ENCODE results near the gene PCDHA12.
"Not testable (repeated sequence)": the region's sequence is repeated elsewhere in the genome, so short reads cannot be mapped to it uniquely, and the experiment has no call there.

The PCDHA12 gene, protein sequence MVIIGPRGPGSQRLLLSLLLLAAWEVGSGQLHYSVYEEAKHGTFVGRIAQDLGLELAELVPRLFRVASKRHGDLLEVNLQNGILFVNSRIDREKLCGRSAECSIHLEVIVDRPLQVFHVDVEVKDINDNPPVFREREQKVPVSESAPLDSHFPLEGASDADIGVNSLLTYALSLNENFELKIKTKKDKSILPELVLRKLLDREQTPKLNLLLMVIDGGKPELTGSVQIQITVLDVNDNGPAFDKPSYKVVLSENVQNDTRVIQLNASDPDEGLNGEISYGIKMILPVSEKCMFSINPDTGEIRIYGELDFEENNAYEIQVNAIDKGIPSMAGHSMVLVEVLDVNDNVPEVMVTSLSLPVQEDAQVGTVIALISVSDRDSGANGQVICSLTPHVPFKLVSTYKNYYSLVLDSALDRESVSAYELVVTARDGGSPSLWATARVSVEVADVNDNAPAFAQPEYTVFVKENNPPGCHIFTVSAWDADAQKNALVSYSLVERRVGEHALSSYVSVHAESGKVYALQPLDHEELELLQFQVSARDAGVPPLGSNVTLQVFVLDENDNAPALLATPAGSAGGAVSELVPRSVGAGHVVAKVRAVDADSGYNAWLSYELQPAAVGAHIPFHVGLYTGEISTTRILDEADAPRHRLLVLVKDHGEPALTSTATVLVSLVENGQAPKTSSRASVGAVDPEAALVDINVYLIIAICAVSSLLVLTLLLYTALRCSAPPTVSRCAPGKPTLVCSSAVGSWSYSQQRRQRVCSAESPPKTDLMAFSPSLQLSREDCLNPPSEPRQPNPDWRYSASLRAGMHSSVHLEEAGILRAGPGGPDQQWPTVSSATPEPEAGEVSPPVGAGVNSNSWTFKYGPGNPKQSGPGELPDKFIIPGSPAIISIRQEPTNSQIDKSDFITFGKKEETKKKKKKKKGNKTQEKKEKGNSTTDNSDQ

DNA sequence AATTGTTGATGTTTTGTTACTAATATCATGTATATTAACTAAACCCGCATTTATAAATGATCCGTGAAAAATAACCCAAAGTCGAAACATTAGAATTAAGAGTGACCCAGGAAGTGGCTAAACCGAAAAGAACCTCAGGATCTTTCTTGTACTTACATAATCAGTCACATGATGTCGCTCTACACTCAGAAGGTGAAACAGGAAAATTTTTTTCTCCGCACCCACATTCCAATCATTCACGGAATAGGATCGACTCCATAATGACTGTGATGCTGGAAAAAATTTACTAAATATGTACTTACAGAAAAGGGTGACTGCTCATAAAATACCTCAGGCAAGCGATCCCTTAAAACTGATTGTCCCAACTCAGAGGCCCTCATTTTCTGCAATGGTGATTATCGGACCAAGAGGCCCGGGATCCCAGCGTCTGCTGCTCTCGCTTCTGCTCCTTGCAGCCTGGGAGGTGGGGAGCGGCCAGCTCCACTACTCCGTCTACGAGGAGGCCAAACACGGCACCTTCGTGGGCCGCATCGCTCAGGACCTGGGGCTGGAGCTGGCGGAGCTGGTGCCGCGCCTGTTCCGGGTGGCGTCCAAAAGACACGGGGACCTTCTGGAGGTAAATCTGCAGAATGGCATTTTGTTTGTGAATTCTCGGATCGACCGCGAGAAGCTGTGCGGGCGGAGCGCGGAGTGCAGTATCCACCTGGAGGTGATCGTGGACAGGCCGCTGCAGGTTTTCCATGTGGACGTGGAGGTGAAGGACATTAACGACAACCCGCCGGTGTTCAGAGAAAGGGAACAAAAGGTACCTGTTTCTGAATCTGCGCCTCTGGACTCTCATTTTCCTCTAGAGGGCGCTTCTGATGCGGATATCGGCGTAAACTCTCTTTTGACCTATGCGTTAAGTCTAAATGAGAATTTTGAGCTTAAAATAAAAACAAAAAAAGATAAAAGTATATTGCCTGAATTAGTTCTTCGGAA, at the start of gene PCDHA12:
Gene PCDHA12 (plus strand): TSS at position 224 of the 981 bp plus-strand sequence. CDS start 165 bp downstream, at position 389.
- DNase-seq (ENCODE audit: low spot score): no peak

DNA sequence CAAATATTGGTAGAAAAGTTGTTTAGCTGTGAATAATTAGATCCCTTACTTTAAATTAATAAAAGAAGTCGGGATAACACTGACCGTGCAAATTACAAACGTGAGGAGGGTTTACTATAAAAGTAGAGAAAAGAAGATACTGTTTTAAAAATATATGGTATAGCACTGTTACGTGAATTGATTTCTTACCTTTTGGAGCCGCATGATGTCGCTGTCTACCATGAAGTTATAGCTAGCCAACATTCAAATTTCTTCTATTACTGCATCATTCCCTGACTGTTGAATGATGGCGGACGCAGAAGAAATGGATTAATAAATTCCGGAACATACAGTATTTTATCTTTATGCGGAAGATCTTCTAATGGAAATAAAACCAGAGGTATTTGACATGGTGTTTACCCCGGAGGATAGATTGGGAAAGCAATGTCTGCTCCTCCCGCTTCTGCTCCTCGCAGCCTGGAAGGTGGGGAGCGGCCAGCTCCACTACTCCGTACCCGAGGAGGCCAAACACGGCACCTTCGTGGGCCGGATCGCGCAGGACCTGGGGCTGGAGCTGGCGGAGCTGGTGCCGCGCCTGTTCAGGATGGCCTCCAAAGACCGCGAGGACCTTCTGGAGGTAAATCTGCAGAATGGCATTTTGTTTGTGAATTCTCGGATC, 47.3 kb upstream of the PCDHA12 start, which contains the start of gene PCDHA6:
Gene PCDHA6 (plus strand): TSS at position 257 of the 658 bp plus-strand sequence. CDS start 132 bp downstream, at position 389.
- no peak for DNase-seq (ENCODE audit: low spot score)

- DNase-seq (ENCODE audit: low spot score): no peak
These were observed 46.8 kb upstream of the PCDHA12 start for GRCh38 chr5:140828362-140828737.

DNA sequence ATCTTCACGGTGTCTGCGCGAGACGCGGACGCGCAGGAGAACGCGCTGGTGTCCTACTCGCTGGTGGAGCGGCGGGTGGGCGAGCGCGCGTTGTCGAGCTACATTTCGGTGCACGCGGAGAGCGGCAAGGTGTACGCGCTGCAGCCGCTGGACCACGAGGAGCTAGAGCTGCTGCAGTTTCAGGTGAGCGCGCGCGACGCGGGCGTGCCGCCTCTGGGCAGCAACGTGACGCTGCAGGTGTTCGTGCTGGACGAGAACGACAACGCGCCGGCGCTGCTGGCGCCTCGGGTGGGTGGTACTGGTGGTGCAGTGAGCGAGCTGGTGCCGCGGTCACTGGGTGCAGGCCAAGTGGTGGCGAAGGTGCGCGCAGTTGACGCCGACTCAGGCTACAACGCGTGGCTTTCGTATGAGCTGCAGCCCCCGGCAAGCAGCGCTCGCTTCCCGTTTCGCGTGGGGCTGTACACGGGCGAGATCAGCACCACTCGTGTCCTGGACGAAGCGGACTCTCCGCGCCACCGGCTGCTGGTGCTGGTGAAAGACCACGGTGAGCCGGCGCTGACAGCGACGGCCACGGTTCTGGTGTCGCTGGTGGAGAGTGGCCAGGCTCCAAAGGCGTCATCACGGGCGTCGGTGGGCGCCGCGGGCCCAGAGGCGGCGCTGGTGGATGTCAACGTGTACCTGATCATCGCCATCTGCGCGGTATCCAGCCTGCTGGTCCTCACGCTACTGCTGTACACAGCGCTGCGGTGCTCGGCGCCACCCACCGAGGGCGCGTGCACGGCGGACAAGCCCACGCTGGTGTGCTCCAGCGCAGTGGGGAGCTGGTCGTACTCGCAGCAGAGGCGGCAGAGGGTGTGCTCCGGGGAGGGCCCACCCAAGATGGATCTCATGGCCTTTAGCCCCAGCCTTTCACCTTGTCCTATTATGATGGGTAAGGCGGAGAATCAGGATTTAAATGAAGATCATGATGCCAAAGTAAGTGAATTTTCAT, 45.3 kb upstream of the PCDHA12 start:
- DNase-seq (ENCODE audit: low spot score): not testable (repeated sequence)

DNA sequence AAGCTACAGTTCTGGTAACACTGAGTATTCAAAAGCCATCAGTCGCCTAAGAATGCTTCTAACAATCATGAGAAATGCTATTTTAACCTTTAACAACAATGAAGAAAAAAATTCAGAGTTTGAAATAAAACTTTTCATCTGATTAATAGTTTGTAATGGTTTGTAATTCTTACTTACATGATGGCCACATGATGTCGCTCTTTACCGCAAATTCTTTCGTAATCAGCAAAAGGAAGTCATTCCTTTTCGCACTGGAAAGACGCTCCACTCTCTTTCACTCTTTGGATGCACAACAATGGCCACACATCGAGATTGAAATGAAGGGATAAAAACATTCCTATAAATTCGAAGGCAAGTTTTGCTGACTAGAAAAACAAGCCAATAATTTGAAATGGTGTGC, 41.1 kb upstream of the PCDHA12 start, which contains the start of gene PCDHA7:
Gene PCDHA7 (plus strand): TSS at position 277 of the 400 bp plus-strand sequence. CDS start 115 bp downstream, at position 392.
- DNase-seq (ENCODE audit: low spot score): no peak

DNA sequence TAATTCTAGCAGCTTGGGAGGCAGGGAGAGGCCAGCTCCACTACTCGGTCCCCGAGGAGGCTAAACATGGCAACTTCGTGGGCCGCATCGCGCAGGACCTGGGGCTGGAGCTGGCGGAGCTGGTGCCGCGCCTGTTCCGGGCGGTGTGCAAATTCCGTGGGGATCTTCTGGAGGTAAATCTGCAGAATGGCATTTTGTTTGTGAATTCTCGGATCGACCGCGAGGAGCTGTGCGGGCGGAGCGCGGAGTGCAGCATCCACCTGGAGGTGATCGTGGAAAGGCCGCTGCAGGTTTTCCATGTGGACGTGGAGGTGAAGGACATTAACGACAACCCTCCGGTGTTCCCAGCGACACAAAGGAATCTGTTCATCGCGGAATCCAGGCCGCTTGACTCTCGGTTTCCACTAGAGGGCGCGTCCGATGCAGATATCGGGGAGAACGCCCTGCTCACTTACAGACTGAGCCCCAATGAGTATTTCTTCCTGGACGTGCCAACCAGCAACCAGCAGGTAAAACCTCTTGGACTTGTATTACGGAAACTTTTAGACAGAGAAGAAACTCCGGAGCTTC, 40.6 kb upstream of the PCDHA12 start:
- DNase-seq (ENCODE audit: low spot score): not testable (repeated sequence)

GRCh38 chr5:140835622-140836510, 39.2 kb upstream of the PCDHA12 start:
- no peak for DNase-seq (ENCODE audit: low spot score)

DNA sequence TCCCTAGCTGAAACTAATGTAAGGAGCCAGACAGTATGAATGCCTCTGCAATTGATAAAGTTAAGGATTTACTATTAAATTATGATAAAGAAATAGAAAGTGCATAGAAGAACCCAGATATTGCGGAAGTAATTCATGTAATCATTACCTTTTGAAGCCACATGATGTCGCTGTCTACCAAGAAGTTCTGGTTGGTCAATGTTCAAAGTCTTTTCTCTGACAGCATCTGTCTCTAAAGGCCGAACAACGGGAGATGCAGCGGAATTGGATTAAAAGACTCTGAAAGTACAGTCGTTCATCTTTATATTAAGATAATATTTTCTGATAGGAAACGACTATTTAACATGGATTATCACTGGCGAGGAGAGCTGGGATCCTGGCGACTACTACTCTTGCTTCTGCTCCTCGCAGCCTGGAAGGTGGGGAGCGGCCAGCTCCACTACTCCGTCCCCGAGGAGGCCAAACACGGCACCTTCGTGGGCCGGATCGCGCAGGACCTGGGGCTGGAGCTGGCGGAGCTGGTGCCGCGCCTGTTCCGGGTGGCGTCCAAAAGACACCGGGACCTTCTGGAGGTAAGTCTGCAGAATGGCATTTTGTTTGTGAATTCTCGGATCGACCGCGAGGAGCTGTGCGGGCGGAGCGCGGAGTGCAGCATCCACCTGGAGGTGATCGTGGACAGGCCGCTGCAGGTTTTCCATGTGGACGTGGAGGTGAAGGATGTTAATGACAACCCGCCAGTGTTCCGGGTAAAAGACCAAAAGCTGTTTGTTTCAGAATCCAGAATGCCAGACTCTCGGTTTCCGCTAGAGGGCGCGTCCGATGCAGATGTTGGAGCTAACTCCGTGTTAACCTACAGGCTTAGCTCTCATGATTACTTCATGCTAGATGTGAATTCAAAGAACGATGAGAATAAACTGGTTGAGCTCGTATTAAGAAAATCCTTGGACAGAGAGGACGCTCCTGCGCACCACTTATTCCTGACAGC, 33.8 kb upstream of the PCDHA12 start, which contains the start of gene PCDHA8:
Gene PCDHA8 (plus strand): TSS at position 210 of the 985 bp plus-strand sequence. CDS start 135 bp downstream, at position 345.
- DNase-seq (ENCODE audit: low spot score): no peak

GRCh38 chr5:140842798-140843733, 32.0 kb upstream of the PCDHA12 start:
- DNase-seq (ENCODE audit: low spot score): no peak

- DNase-seq (ENCODE audit: low spot score): not testable (repeated sequence)
These were observed 26.7 kb upstream of the PCDHA12 start, which contains the start of gene PCDHA9 for GRCh38 chr5:140848139-140849102. PCDHA9 (plus strand) TSS chr5:140848382; CDS start chr5:140848496, 114 bp downstream.

- DNase-seq (ENCODE audit: low spot score): not testable (repeated sequence)
These were observed 25.1 kb upstream of the PCDHA12 start for GRCh38 chr5:140849831-140850634.

GRCh38 chr5:140855772-140856674, 19.1 kb upstream of the PCDHA12 start, which contains the start of gene PCDHA10:
PCDHA10 (plus strand) TSS chr5:140855897; CDS start chr5:140856049, 152 bp downstream.
- DNase-seq (ENCODE audit: low spot score): peak; percentile 16
